ENCODE measurements around the gene SIX3.

Gene SIX3

DNA sequence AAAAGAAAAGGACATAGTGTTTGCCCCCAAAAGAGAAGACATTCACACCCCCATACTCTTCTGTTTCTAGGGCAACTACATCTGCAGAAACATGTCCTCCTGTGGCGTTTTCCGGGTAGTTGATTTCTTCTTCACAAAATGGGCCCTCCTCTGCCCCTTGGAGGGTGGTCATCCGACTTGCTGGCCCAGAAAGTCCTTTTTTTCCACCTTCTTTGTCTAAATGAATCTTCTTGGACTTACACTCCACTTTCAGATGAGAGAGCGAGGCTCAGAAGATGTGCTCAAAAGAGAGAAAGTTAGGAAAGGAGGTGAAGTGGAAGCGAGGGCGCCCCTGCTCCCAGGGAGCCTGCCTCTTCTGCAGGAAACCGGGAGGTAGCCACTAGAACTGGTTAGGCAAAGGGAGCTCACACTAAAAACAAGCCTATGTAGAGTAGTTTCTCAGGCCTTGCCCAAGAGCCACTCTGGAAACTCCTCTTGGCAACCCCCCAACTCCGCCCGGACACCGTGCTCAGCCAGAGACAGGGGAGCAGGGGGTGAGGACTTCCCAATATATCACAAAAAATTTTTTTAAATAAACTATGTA is 10.2 kb upstream of the SIX3 start:
- DNase-seq = no peak

DNA sequence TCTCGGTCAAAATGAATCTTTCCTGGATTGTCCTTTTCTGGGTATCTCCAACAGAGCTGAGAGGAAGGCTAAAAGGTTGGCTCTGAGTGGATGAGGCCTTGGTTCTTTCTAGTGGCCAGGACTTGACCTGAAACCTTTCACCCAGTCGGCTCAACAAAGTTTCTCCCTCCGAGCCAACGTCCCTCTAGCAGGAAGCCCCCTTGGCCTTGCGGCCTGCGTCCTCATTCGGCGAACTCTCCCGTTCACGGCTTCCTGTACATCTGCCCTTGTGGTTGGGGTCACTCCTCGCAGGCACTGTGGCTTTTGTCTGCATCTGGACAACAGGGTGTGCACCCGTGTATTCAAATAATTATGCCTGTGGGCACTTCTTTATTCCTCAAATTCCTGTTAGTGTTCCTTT is 9.4 kb upstream of the SIX3 start:
- DNase-seq = no peak

DNA sequence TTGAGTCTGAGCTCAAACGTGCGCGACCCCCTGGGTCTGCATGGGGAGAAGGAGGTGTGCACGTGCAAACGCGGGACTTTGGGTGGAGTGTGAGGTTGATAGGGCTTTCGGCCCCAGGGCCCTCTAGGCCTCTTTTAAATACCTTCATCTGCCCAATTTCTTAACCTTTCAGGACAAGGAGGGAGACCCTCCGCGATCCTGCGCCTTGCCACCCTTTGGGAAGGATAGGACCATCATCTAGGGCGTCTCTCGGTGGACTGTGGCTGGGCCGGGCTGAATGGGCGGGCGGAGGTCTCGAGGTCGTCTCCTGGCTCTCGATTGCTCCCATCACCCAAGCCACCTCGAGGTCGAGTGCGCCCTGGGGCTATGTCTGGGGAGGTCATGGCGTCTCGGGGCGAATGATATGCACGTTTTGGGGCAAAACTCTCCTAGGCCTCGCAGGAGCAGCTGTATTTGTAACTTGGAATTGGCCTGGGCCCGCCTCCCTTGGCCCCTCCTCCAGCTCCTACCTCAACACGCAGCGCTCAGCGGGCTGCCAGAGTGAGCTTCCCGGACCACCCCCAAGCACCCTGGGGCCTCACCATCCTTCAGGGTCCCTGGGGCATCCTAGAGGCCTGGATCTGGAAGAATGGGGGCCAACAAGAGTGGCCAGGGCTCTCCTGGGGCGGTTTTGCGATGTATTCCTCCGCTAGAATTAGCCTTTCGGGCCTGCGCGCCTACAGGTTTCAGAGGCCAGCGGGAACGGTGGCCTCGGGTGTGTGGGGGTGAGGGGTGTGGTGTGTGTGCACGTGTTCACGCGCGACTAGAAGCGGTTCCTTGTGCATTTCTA is 8.7 kb upstream of the SIX3 start:
- no peak for DNase-seq

- DNase-seq = no peak
These were observed 8.0 kb upstream of the SIX3 start for GRCh38 chr2:44933434-44933951.

- no peak for DNase-seq
These were observed 7.2 kb upstream of the SIX3 start for GRCh38 chr2:44934038-44934982.

DNA sequence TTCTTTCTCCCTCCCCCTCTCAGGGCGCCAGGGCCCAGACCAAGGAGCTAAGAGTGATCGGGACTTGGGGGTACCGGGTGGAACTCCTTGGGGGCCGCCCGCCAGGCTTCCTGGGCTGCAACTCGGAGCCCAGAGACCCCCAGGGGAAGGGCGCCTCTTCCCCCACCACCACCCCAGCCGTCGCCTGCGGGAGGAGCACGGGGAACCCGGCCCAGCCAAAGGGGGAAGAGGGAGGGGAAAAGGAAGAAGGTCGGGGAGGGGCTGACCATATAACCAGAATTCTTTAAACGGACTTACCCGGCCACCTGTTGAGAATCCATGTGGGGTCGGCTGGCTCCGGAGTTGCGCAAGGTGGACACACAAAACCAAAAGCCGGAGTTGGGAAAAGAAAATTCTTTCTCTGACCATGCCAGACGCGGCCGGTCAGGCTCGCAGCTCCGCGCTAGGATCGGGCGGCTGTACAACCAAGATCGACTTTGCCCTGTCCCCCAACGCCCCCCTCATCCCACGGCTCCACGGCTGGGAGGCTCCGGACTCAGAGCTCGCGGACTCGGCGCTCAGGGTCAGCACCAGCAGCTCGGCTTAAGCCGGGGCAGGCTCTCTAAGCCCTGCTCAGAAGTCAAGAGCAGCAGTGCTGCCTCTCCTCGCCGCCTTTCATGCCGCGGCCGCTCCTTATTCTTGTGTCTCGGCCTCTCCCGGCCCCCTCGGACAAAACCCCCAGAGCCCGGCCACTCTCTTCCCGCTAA is 6.3 kb upstream of the SIX3 start:
- DNase-seq = no peak

DNA sequence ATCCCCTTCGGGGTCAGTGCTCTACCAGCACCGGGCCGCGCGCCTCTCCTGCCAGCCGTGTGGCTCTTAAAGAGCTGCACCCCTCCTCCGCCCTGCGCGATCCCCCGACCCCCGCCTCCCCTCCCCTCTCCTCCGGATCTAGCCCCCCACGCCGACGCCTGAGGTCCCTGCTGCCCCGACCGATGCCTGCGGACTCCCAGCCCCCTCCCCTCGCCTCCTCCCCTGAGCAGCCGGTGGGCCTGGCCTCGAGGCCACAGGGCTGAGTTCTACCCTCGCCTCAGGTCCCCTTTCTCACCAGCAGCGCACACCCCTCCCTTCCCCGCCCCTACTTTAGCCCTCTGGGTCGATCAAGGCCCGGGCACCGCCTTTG is 5.8 kb upstream of the SIX3 start:
- no peak for DNase-seq

GRCh38 chr2:44936275-44936674 is 5.2 kb upstream of the SIX3 start:
- no peak for DNase-seq

- no peak for DNase-seq
These were observed 4.5 kb upstream of the SIX3 start for GRCh38 chr2:44936715-44937687.

- DNase-seq = no peak
These were observed 3.7 kb upstream of the SIX3 start for GRCh38 chr2:44937688-44938240.

DNA sequence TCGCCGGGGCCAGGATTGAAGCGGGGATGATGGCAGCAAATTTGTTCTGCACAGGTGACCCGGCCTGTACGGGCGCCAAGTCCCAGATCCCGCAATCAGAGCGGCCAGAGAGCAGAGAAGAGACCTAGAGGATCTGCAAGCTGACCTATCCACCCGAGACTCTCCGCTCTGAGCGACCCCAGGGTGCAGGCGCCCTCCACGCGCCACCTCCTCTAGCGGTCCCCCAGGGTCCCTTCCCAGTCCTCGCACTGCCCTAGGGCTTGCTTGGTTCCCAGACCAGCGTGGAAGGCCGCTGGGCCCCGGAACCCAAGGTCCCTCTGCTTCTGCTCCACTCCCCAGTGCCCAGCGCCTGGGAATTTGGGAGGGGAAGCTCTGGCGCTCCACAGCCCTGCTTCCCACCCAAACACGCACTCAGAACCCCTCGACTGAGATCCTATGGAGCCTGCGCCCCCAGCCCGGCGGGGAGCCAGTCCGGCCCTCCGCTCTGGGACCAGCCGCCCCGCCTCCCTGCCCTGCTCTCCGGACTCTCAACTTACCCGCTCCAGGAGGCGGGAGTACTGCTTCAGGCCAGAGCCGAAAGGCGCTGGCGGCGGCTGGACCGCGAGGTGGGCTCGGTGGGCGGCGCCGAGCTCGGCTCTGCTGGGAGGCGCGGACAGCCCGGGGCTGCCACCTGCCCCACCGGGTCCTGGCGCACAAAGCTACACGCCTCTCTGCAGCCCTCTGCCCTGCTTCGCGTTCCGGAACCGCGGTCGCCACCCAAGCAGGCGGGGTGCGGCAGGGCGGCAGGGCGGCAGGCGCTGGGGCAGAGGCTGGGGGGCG is 3.0 kb upstream of the SIX3 start:
- no peak for DNase-seq

- no peak for DNase-seq
These were observed 2.1 kb upstream of the SIX3 start for GRCh38 chr2:44939106-44940048.

GRCh38 chr2:44940049-44940494 is 1.4 kb upstream of the SIX3 start:
- no peak for DNase-seq

DNA sequence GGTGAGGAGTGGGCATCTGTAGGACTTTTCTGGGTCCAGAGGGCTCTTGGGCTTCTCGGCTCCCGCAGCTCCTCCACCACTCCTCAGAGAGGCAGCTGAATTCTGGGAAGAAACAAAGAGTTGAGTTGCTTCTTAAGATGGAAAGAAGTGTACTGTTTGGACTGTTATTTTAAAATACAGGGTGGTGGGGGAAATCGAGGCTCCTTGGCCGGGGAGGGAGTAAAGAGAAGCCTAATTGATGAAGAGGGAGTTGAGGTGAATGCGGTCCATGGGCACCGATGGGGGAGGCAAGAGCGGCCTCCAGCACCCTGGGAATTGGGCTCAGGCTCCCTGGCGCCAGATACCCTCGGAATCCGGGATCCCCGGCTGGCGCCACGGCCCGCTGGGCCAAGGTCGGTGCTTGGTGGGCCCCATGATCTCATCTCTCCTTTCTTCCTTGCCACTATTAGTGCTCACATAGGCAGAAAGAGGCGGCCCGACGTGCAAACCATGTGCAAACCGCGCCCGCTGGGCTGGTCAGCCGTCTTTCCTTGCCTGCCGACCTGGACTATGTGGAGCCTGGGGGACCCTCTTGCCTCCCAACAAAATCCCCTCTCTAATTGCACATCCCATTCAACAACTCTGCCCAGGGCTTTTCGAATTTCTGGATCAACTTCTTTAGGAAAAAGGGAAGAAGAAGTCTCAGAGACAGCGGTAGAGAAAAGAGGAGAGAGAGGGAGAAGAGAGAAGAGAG is 604 bp upstream of the SIX3 start:
- DNase-seq = no peak

GRCh38 chr2:44942304-44943030 is 965 bp downstream of the SIX3 start:
- no peak for DNase-seq

DNA sequence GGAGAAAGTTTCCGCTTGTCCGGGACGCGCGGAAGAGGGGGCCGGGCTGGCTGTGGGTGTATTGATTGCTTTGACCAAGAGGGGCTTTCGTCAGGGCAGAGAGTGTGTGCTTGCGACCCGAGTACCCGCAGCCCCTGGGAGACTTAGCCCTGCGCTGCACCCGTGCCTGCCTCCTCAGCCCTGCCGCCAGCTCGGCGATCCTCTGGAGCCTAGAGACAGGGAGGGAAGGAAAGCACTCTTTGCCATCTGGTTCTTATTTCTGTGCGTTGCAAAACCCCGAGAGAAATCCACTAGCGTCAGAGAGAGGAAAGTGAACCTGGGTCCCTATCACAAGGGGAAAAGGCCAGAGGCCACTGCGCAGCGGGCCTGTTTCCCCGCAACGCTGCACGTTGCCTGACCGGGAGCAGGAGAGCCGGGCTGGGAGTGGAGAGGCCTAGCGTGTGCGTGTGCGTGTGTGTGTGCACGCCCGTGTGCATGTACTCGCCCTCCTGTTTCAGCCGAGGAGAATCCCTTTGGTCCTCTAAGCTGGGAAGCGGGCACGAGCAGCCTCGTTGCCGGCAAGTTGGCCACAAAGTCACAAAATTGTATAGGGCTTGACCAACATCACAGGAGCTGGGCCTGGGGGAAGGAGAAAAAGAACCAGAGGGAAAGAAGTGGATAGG is 1.7 kb downstream of the SIX3 start:
- DNase-seq = no peak

GRCh38 chr2:44943693-44944101 is 2.2 kb downstream of the SIX3 start:
- no peak for DNase-seq
